ENCODE data around the gene TMPRSS11D. TPM values are rescaled to one million over a fixed set of nuclear protein-coding genes. Genes with fewer than 3 reads are reported as not detected.

Gene TMPRSS11D
- total RNA-seq, 2 experiments from 2014 or later, result not detected

GRCh38 chr4:67909905-67910584, 26.2 kb upstream of the TMPRSS11D start:
- H3K27me3 Mint-ChIP-seq, result peaks cover 28% of the 10 kb centered on the region
- POLR2A ChIA-PET, result no interaction called here
- H3K4me1 Mint-ChIP-seq, result no peaks in the 10 kb centered on the region
- CTCF ChIA-PET, result interaction anchor here (1.0 to 1.5 kb wide), 2 partner anchors 19 to 359 kb away, joined by 5 to 6 read pairs; no protein-coding TSS in a partner anchor
- no peak overlapping the region for H3K4me3 Mint-ChIP-seq
- no peaks in the 10 kb centered on the region for H3K36me3 Mint-ChIP-seq (ENCODE audit: low read depth)
- DNase-seq, result no peak
- H3K9me3 Mint-ChIP-seq, result no peaks in the 10 kb centered on the region
- no peak overlapping the region for H3K27ac Mint-ChIP-seq

GRCh38 chr4:67907650-67908049, 23.8 kb upstream of the TMPRSS11D start:
- Mint-ChIP-seq H3K4me1 (no peaks in the 10 kb centered on the region), H3K4me3 (no peak overlapping the region), H3K36me3 (ENCODE audit: low read depth) (no peaks in the 10 kb centered on the region), H3K9me3 (no peaks in the 10 kb centered on the region), H3K27me3 (peaks cover 29% of the 10 kb centered on the region), H3K27ac (no peak overlapping the region)
- POLR2A ChIA-PET, result no interaction called here
- no peak for DNase-seq
- CTCF ChIA-PET, result no interaction called here

GRCh38 chr4:67899096-67899495, 15.3 kb upstream of the TMPRSS11D start:
- ChIA-PET CTCF (no interaction called here), POLR2A (no interaction called here)
- H3K9me3 Mint-ChIP-seq, result peaks cover 2% of the 10 kb centered on the region
- no peak overlapping the region for H3K4me3 Mint-ChIP-seq
- DNase-seq, result no peak
- no peaks in the 10 kb centered on the region for H3K27me3 Mint-ChIP-seq
- H3K36me3 Mint-ChIP-seq (ENCODE audit: low read depth), result no peaks in the 10 kb centered on the region
- H3K4me1 Mint-ChIP-seq, result no peaks in the 10 kb centered on the region
- no peak overlapping the region for H3K27ac Mint-ChIP-seq

GRCh38 chr4:67897686-67898085, 13.9 kb upstream of the TMPRSS11D start:
- Mint-ChIP-seq H3K27ac (no peak overlapping the region), H3K36me3 (ENCODE audit: low read depth) (no peaks in the 10 kb centered on the region), H3K9me3 (peaks cover 2% of the 10 kb centered on the region), H3K4me1 (no peaks in the 10 kb centered on the region), H3K4me3 (no peak overlapping the region), H3K27me3 (no peaks in the 10 kb centered on the region)
- CTCF ChIA-PET, result no interaction called here
- POLR2A ChIA-PET, result no interaction called here
- no peak for DNase-seq

- CTCF ChIA-PET, result no interaction called here
- Mint-ChIP-seq H3K27ac (no peak overlapping the region), H3K27me3 (no peaks in the 10 kb centered on the region), H3K36me3 (ENCODE audit: low read depth) (no peaks in the 10 kb centered on the region), H3K4me1 (no peaks in the 10 kb centered on the region), H3K4me3 (no peak overlapping the region), H3K9me3 (peaks cover 2% of the 10 kb centered on the region)
- POLR2A ChIA-PET, result no interaction called here
- no peak for DNase-seq
These were observed 12.7 kb upstream of the TMPRSS11D start for GRCh38 chr4:67896421-67897065.

- Mint-ChIP-seq H3K27ac (no peak overlapping the region), H3K4me3 (no peak overlapping the region), H3K27me3 (no peaks in the 10 kb centered on the region), H3K36me3 (ENCODE audit: low read depth) (no peaks in the 10 kb centered on the region), H3K4me1 (no peaks in the 10 kb centered on the region), H3K9me3 (peaks cover 2% of the 10 kb centered on the region)
- ChIA-PET POLR2A (no interaction called here), CTCF (no interaction called here)
- no peak for DNase-seq
These were observed 10.9 kb upstream of the TMPRSS11D start for GRCh38 chr4:67894659-67895058.

- peaks cover 2% of the 10 kb centered on the region for H3K9me3 Mint-ChIP-seq
- no peaks in the 10 kb centered on the region for H3K27me3 Mint-ChIP-seq
- DNase-seq, result no peak
- CTCF ChIA-PET, result no interaction called here
- H3K4me3 Mint-ChIP-seq, result no peak overlapping the region
- H3K27ac Mint-ChIP-seq, result no peak overlapping the region
- no peaks in the 10 kb centered on the region for H3K36me3 Mint-ChIP-seq (ENCODE audit: low read depth)
- H3K4me1 Mint-ChIP-seq, result no peaks in the 10 kb centered on the region
- POLR2A ChIA-PET, result no interaction called here
These were observed 9.1 kb upstream of the TMPRSS11D start for GRCh38 chr4:67892905-67893304.

GRCh38 chr4:67892253-67892652, 8.5 kb upstream of the TMPRSS11D start:
- DNase-seq, result no peak
- Mint-ChIP-seq H3K27ac (no peak overlapping the region), H3K4me1 (no peaks in the 10 kb centered on the region), H3K9me3 (peaks cover 2% of the 10 kb centered on the region), H3K4me3 (no peak overlapping the region), H3K27me3 (no peaks in the 10 kb centered on the region), H3K36me3 (ENCODE audit: low read depth) (no peaks in the 10 kb centered on the region)
- POLR2A ChIA-PET, result no interaction called here
- CTCF ChIA-PET, result no interaction called here

- ChIA-PET CTCF (interaction anchor here (1.8 kb wide), 1 partner anchor 18 kb away, joined by 5 read pairs; no protein-coding TSS in a partner anchor), POLR2A (no interaction called here)
These were observed 7.8 kb upstream of the TMPRSS11D start for GRCh38 chr4:67891645-67892044.

GRCh38 chr4:67886281-67886680, 2.5 kb upstream of the TMPRSS11D start:
- ChIA-PET POLR2A (no interaction called here), CTCF (no interaction called here)
- H3K27me3 Mint-ChIP-seq, result peaks cover 5% of the 10 kb centered on the region
- H3K36me3 Mint-ChIP-seq (ENCODE audit: low read depth), result no peaks in the 10 kb centered on the region
- H3K9me3 Mint-ChIP-seq, result no peaks in the 10 kb centered on the region
- peaks cover 2% of the 10 kb centered on the region for H3K4me1 Mint-ChIP-seq
- H3K4me3 Mint-ChIP-seq, result no peak overlapping the region
- no peak overlapping the region for H3K27ac Mint-ChIP-seq
- no peak for DNase-seq

More at GRCh38 chr4:67891645-67892044, 7.8 kb upstream of the TMPRSS11D start:
- H3K27me3 Mint-ChIP-seq, result no peaks in the 10 kb centered on the region
- H3K4me1 Mint-ChIP-seq, result no peaks in the 10 kb centered on the region
- H3K36me3 Mint-ChIP-seq (ENCODE audit: low read depth), result no peaks in the 10 kb centered on the region
- H3K27ac Mint-ChIP-seq, result no peak overlapping the region
- DNase-seq, result no peak
- H3K9me3 Mint-ChIP-seq, result peaks cover 2% of the 10 kb centered on the region
- H3K4me3 Mint-ChIP-seq, result no peak overlapping the region

GRCh38 chr4:67885762-67886161, 2.0 kb upstream of the TMPRSS11D start:
- Mint-ChIP-seq H3K27me3 (peaks cover 5% of the 10 kb centered on the region), H3K36me3 (ENCODE audit: low read depth) (no peaks in the 10 kb centered on the region), H3K9me3 (no peaks in the 10 kb centered on the region), H3K27ac (no peak overlapping the region), H3K4me3 (no peak overlapping the region), H3K4me1 (peaks cover 2% of the 10 kb centered on the region)
- ChIA-PET CTCF (no interaction called here), POLR2A (no interaction called here)
- no peak for DNase-seq

- H3K4me3 Mint-ChIP-seq, result no peak overlapping the region
- peaks cover 2% of the 10 kb centered on the region for H3K4me1 Mint-ChIP-seq
- POLR2A ChIA-PET, result no interaction called here
- no peaks in the 10 kb centered on the region for H3K9me3 Mint-ChIP-seq
- no peaks in the 10 kb centered on the region for H3K36me3 Mint-ChIP-seq (ENCODE audit: low read depth)
- H3K27ac Mint-ChIP-seq, result no peak overlapping the region
- no peak for DNase-seq
- peaks cover 5% of the 10 kb centered on the region for H3K27me3 Mint-ChIP-seq
- CTCF ChIA-PET, result no interaction called here
These were observed 899 bp upstream of the TMPRSS11D start for GRCh38 chr4:67884701-67885100.

- Mint-ChIP-seq H3K36me3 (ENCODE audit: low read depth) (no peaks in the 10 kb centered on the region), H3K4me3 (no peak overlapping the region), H3K27me3 (peaks cover 5% of the 10 kb centered on the region), H3K27ac (no peak overlapping the region), H3K9me3 (no peaks in the 10 kb centered on the region), H3K4me1 (peaks cover 2% of the 10 kb centered on the region)
- DNase-seq, result no peak
- CTCF ChIA-PET, result no interaction called here
- POLR2A ChIA-PET, result no interaction called here
These were observed 344 bp downstream of the TMPRSS11D start for GRCh38 chr4:67883458-67883857.
